ENCODE measurements around the gene ZMYM1. TPM values are rescaled to one million over a fixed set of nuclear protein-coding genes. Genes with fewer than 3 reads are reported as not detected.

Gene ZMYM1
- total RNA-seq, 1 experiment from 2014 or later, result 49.7 TPM

GRCh38 chr1:35043498-35043897, 35.7 kb upstream of the ZMYM1 start:
- Histone ChIP-seq H3K9me3 (ENCODE audit: insufficient read depth, low read depth) (no peaks in the 10 kb centered on the region), H3K79me2 (ENCODE audit: low read depth) (no peaks in the 10 kb centered on the region), H3K27me3 (ENCODE audit: insufficient read depth, low read depth) (no peaks in the 10 kb centered on the region), H3K4me3 (no peak overlapping the region), H3K4me2 (no peak overlapping the region), H3F3A (ENCODE audit: insufficient read depth, low read depth) (no peaks in the 10 kb centered on the region), H2AFZ (no peak overlapping the region), H3K4me1 (replicated peaks; ENCODE audit: insufficient read depth) (0 out of 2 replicates have a peak, but pooled peaks cover 4% of the 10 kb centered on the region), H3K27ac (no peak overlapping the region), H3K9me2 (ENCODE audit: insufficient read depth) (no peaks in the 10 kb centered on the region), H3K36me3 (ENCODE audit: low read depth) (no peaks in the 10 kb centered on the region), H4K20me1 (ENCODE audit: insufficient read depth) (no peaks in the 10 kb centered on the region)
- intact Hi-C loops (cut with micrococcal nuclease; ENCODE audit: unreplicated experiment), result no loop called here
- ChIA-PET POLR2A (ENCODE audit: unreplicated experiment) (no interaction called here), CTCF (no interaction called here)
- BruUV-seq (replicated peaks), result no TSS peak
- TF ChIP-seq, protein P1, sequence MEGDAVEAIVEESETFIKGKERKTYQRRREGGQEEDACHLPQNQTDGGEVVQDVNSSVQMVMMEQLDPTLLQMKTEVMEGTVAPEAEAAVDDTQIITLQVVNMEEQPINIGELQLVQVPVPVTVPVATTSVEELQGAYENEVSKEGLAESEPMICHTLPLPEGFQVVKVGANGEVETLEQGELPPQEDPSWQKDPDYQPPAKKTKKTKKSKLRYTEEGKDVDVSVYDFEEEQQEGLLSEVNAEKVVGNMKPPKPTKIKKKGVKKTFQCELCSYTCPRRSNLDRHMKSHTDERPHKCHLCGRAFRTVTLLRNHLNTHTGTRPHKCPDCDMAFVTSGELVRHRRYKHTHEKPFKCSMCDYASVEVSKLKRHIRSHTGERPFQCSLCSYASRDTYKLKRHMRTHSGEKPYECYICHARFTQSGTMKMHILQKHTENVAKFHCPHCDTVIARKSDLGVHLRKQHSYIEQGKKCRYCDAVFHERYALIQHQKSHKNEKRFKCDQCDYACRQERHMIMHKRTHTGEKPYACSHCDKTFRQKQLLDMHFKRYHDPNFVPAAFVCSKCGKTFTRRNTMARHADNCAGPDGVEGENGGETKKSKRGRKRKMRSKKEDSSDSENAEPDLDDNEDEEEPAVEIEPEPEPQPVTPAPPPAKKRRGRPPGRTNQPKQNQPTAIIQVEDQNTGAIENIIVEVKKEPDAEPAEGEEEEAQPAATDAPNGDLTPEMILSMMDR (conservative IDR thresholded peaks at IDR 0.05), result no peak
- TF ChIP-seq EZH2 (IDR thresholded peaks at IDR 0.05; ENCODE audit: low read depth), result no peak
- no peak for DNase-seq

DNA sequence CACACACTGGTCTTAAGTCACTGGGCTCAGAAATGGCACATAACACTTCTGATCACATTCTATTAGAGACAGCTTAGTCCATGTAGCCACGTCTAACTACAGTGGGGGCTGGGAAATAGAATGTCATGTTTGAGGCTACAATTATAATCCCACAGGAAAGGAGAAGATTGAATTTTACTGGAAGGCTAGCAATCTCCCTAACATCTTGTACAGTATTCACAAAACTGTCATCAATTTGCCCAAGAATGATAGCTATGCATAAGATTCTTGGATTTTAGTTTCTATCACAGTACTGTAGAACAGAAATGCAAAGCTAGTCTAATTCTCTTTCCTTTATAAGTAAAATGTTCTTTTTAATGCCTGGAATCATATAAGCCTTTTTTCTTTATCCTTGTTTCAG, 34.8 kb upstream of the ZMYM1 start:
- no peaks in the 10 kb centered on the region for H3F3A ChIP-seq (ENCODE audit: insufficient read depth, low read depth)
- H3K4me1 ChIP-seq (replicated peaks; ENCODE audit: insufficient read depth), result 0 out of 2 replicates have a peak, but pooled peaks cover 4% of the 10 kb centered on the region
- ChIA-PET POLR2A (ENCODE audit: unreplicated experiment) (no interaction called here), CTCF (interaction anchor here (0.6 kb wide), 1 partner anchor 41 kb away, joined by 5 read pairs; no protein-coding TSS in a partner anchor)
- no peaks in the 10 kb centered on the region for H3K36me3 ChIP-seq (ENCODE audit: low read depth)
- no peak overlapping the region for H3K27ac ChIP-seq
- H3K9me3 ChIP-seq (ENCODE audit: insufficient read depth, low read depth), result no peaks in the 10 kb centered on the region
- no peak overlapping the region for H3K4me3 ChIP-seq
- H4K20me1 ChIP-seq (ENCODE audit: insufficient read depth), result no peaks in the 10 kb centered on the region
- DNase-seq, result no peak
- H2AFZ ChIP-seq, result no peak overlapping the region
- H3K4me2 ChIP-seq, result no peak overlapping the region
- BruUV-seq (replicated peaks), result no TSS peak
- H3K27me3 ChIP-seq (ENCODE audit: insufficient read depth, low read depth), result no peaks in the 10 kb centered on the region
- no peaks in the 10 kb centered on the region for H3K79me2 ChIP-seq (ENCODE audit: low read depth)
- intact Hi-C loops (cut with micrococcal nuclease; ENCODE audit: unreplicated experiment), result no loop called here
- no peaks in the 10 kb centered on the region for H3K9me2 ChIP-seq (ENCODE audit: insufficient read depth)
- TF ChIP-seq EZH2 (IDR thresholded peaks at IDR 0.05; ENCODE audit: low read depth), result no peak
- TF ChIP-seq, protein P1 (conservative IDR thresholded peaks at IDR 0.05), result no peak

GRCh38 chr1:35046730-35047129, 32.5 kb upstream of the ZMYM1 start:
- ChIA-PET CTCF (interaction anchor here (0.7 kb wide), 1 partner anchor 152 kb away, joined by 5 read pairs; no protein-coding TSS in a partner anchor), POLR2A (ENCODE audit: unreplicated experiment) (interaction anchor here (0.6 kb wide), 1 partner anchor 62 kb away, joined by 3 read pairs; no protein-coding TSS in a partner anchor)
- Histone ChIP-seq H3F3A (ENCODE audit: insufficient read depth, low read depth) (no peaks in the 10 kb centered on the region), H3K4me1 (replicated peaks; ENCODE audit: insufficient read depth) (0 out of 2 replicates have a peak, but pooled peaks cover 4% of the 10 kb centered on the region), H3K9me3 (ENCODE audit: insufficient read depth, low read depth) (no peaks in the 10 kb centered on the region), H3K4me2 (peak overlapping the region; percentile 27; the same call in 1 of the 2 replicates), H3K36me3 (ENCODE audit: low read depth) (no peaks in the 10 kb centered on the region), H3K27me3 (ENCODE audit: insufficient read depth, low read depth) (no peaks in the 10 kb centered on the region), H3K27ac (no peak overlapping the region), H3K79me2 (ENCODE audit: low read depth) (no peaks in the 10 kb centered on the region), H4K20me1 (ENCODE audit: insufficient read depth) (no peaks in the 10 kb centered on the region), H3K9me2 (ENCODE audit: insufficient read depth) (no peaks in the 10 kb centered on the region), H2AFZ (no peak overlapping the region), H3K4me3 (no peak overlapping the region)
- no peak for TF ChIP-seq EZH2 (IDR thresholded peaks at IDR 0.05; ENCODE audit: low read depth)
- TF ChIP-seq, protein P1 (conservative IDR thresholded peaks at IDR 0.05), result no peak
- intact Hi-C loops (cut with micrococcal nuclease; ENCODE audit: unreplicated experiment), result no loop called here
- no peak for DNase-seq
- BruUV-seq (replicated peaks), result no TSS peak

Measured in PC-9 (cell line).